DND-41 (cell line): ENCODE data around the gene HSPH1.

ENCODE experiments used
- EZH2 ChIP-seq: IDR thresholded peaks from 3 replicates; pipeline ENCODE4 v1.6.1; 2012; ENCODE audit warnings: borderline replicate concordance, low read depth, mild to moderate bottlenecking, moderate library complexity, low read length, inconsistent platforms; ENCODE audit not compliant: severe bottlenecking
- TF ChIP-seq, protein P1 (sequence below): IDR thresholded peaks from 2 replicates; pipeline ENCODE4 v1.5.1; 2012; ENCODE audit warnings: borderline replicate concordance, low read length, moderate library complexity, mild to moderate bottlenecking; ENCODE audit not compliant: poor library complexity, severe bottlenecking; ENCODE audit errors: extremely low read depth

DNA sequence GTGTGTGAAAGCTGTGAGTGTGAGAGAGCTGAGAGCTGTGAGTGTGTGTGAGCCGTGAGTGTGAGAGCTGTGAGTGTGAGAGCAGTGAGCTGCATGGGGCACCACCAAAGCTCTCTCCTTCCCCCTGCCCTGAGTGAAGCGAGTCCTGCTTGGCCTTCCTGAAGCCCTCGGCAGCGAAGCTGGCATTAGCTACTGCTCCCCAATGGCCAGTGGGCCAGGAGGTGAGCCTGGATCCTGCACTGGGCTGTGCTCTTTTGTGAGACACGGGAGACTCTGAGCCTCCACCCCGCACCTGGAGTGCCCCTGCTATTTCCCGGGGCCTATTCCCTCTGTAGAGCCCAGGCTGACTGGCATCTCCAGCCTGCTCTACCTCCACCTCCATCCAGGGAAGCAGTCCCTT is 51.5 kb downstream of the HSPH1 start:
- TF ChIP-seq, protein P1, sequence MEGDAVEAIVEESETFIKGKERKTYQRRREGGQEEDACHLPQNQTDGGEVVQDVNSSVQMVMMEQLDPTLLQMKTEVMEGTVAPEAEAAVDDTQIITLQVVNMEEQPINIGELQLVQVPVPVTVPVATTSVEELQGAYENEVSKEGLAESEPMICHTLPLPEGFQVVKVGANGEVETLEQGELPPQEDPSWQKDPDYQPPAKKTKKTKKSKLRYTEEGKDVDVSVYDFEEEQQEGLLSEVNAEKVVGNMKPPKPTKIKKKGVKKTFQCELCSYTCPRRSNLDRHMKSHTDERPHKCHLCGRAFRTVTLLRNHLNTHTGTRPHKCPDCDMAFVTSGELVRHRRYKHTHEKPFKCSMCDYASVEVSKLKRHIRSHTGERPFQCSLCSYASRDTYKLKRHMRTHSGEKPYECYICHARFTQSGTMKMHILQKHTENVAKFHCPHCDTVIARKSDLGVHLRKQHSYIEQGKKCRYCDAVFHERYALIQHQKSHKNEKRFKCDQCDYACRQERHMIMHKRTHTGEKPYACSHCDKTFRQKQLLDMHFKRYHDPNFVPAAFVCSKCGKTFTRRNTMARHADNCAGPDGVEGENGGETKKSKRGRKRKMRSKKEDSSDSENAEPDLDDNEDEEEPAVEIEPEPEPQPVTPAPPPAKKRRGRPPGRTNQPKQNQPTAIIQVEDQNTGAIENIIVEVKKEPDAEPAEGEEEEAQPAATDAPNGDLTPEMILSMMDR, result no peak
- TF ChIP-seq EZH2, result no peak
